RCC 7860 (cell line): ENCODE measurements around the gene MRPS17.
"Not testable (repeated sequence)": the region's sequence is repeated elsewhere in the genome, so short reads cannot be mapped to it uniquely, and the experiment has no call there.

Experiments
- DNase-seq: peaks from one replicate; pipeline ENCODE4 v3.0.0-alpha.2; 2015; ENCODE audit warnings: low spot score
- FAIRE-seq: peaks from 2 replicates; lab custom pipeline; 2012; peaks lifted over from hg19 to GRCh38; lab: Jason Lieb, UNC

Gene MRPS17

GRCh38 chr7:55951637-55952351 lies at the start of gene MRPS17:
Gene MRPS17 (plus strand): TSS chr7:55951877. CDS start chr7:55953196, 1,319 bp downstream.
- DNase-seq = peak; percentile 84
- FAIRE-seq = peak; percentile 64

- DNase-seq (no peak), FAIRE-seq (no peak)
Measured at GRCh38 chr7:55903985-55904759, 47.5 kb upstream of the MRPS17 start.

GRCh38 chr7:55912748-55913158 lies 38.9 kb upstream of the MRPS17 start:
- FAIRE-seq (no peak), DNase-seq (no peak)

- no peak for FAIRE-seq
- no peak for DNase-seq
Measured at GRCh38 chr7:55917771-55918170, 33.9 kb upstream of the MRPS17 start.

GRCh38 chr7:55928006-55928767 lies 23.5 kb upstream of the MRPS17 start:
- no peak for FAIRE-seq
- DNase-seq = no peak

- FAIRE-seq = no peak
- DNase-seq = no peak
Measured at GRCh38 chr7:55931421-55932151, 20.1 kb upstream of the MRPS17 start.

GRCh38 chr7:55939514-55940123 lies 12.1 kb upstream of the MRPS17 start:
- FAIRE-seq (no peak), DNase-seq (no peak)

GRCh38 chr7:55946545-55946944 lies 5.1 kb upstream of the MRPS17 start:
- DNase-seq (no peak), FAIRE-seq (no peak)

GRCh38 chr7:55952352-55952671 lies 635 bp downstream of the MRPS17 start:
- not testable (repeated sequence) for DNase-seq, FAIRE-seq

- no peak for DNase-seq
- no peak for FAIRE-seq
Measured at GRCh38 chr7:55953707-55954475, 2.2 kb downstream of the MRPS17 start.

GRCh38 chr7:55957190-55957589 lies 5.5 kb downstream of the MRPS17 start:
- FAIRE-seq (no peak), DNase-seq (no peak)

- FAIRE-seq = no peak
- DNase-seq = no peak
Measured at GRCh38 chr7:55962014-55962413, 10.3 kb downstream of the MRPS17 start.

GRCh38 chr7:55963584-55964168 lies 12.0 kb downstream of the MRPS17 start:
- FAIRE-seq (no peak), DNase-seq (no peak)

- DNase-seq (peak; percentile 74), FAIRE-seq (no peak)
Measured at GRCh38 chr7:55964261-55965099, 12.8 kb downstream of the MRPS17 start, which contains the start of gene NIPSNAP2. Gene NIPSNAP2 (plus strand): TSS chr7:55964585. CDS start chr7:55964610, 25 bp downstream.

GRCh38 chr7:55965100-55965470 lies 13.4 kb downstream of the MRPS17 start:
- FAIRE-seq = no peak
- DNase-seq = no peak

GRCh38 chr7:55965805-55966421 lies 14.2 kb downstream of the MRPS17 start:
- DNase-seq = no peak
- FAIRE-seq = no peak

- DNase-seq (no peak), FAIRE-seq (no peak)
Measured at GRCh38 chr7:55966851-55967250, 15.2 kb downstream of the MRPS17 start.

GRCh38 chr7:55969391-55969790 lies 17.7 kb downstream of the MRPS17 start:
- DNase-seq (no peak), FAIRE-seq (no peak)
